AG04450 (cell line): ENCODE results near the gene FHAD1. TPM values are rescaled to one million over a fixed set of nuclear protein-coding genes. Genes with fewer than 3 reads are reported as not detected.

Experiments used
- CTCF ChIA-PET: fragments of 300-600, 350-600 bp; formaldehyde crosslinking; extraction: SDS; loops from one replicate; lab custom pipeline; 2022; ENCODE audit warnings: antibody characterized with exemption, inconsistent platforms; lab: Charles Lee
- POLR2A ChIA-PET: fragments of 350-600 bp; formaldehyde crosslinking; extraction: SDS; loops from one replicate; lab custom pipeline; 2021; ENCODE audit warnings: antibody characterized with exemption, inconsistent platforms; lab: Yijun Ruan, JAX
- DNase-seq: peaks from one replicate; pipeline ENCODE4 v3.0.0-alpha.2; 2011; ENCODE audit warnings: low read depth, low spot score
- H3K27ac ChIP-seq: one replicate; pipeline ENCODE4 v1.5.1; 2012; ENCODE audit warnings: low read depth, low read length, control low read depth
- H3K27me3 ChIP-seq: one replicate; pipeline ENCODE4 v1.6.0; 2012; ENCODE audit warnings: low read length; ENCODE audit not compliant: control insufficient read depth, insufficient read depth
- H3K4me3 ChIP-seq: 2 replicates; pipeline ENCODE4 v1.5.1; 2011; ENCODE audit warnings: mild to moderate bottlenecking, low read depth, low read length, control low read depth
- H3K9me3 ChIP-seq: 2 replicates; pipeline ENCODE4 v1.5.1; 2012; ENCODE audit warnings: low read length; ENCODE audit not compliant: control insufficient read depth, insufficient read depth
- CTCF ChIP-seq: IDR thresholded peaks from 2 replicates; pipeline ENCODE4 v1.5.1; 2011; ENCODE audit warnings: low read depth, low read length, control low read depth, inconsistent platforms
- polyA plus RNA-seq: library from polyadenylated mRNA; depleted of rRNA; stranded (reverse); fragments of >200 nt; gene quantifications from 2 replicates; pipeline ENCODE4 v1.2.3, GENCODE V29; 2011

FHAD1 gene
- polyA plus RNA-seq, 1 experiment, result 0.36 TPM

DNA sequence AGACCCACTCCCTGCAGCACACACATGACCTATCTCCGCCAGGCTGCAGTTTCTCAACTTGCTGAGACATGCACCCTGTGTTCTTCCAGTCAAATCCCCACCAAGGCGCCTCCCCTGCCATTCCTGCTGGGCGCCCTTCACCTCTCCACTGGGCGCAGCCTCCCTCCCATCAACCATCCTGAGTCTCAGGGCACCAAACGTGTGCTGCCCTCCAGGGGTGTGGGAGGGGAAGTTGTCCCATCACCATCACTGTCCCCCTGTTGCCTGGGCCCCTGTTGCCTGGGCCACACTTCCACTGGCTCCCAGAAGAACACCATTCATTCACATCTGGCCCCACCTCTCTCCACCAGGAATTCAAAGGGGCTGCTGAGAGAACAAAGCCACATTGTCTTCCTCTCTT lies 117.7 kb downstream of the FHAD1 start:
- POLR2A ChIA-PET, result no interaction called here
- no peak overlapping the region for H3K27ac ChIP-seq
- H3K9me3 ChIP-seq, result no peaks in the 10 kb centered on the region
- CTCF ChIA-PET, result no interaction called here
- no peak for TF ChIP-seq CTCF
- H3K27me3 ChIP-seq, result no peaks in the 10 kb centered on the region
- DNase-seq, result no peak
- H3K4me3 ChIP-seq, result no peak overlapping the region

DNA sequence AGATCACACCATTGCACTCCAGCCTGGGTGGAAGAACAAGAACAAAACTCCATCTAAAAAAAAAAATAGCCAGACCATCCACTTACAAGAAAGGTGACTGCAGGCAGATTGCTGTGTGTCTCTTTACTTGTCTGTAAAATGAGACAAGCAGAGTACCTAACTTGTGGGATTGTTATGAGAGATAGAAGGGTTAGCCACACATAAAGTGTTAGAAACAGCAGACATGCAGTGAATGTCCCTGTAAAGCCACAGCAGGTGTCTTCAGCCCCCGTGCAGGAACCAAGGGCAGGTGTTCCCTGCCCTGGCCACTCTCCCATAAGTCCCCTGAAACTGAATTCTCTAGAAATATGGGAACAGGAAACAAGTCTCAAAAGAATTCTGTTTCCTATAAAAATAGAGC lies 121.9 kb downstream of the FHAD1 start:
- DNase-seq, result no peak
- no peak overlapping the region for H3K4me3 ChIP-seq
- CTCF ChIA-PET, result no interaction called here
- no peak for TF ChIP-seq CTCF
- H3K9me3 ChIP-seq, result no peaks in the 10 kb centered on the region
- POLR2A ChIA-PET, result no interaction called here
- no peak overlapping the region for H3K27ac ChIP-seq
- H3K27me3 ChIP-seq, result no peaks in the 10 kb centered on the region

DNA sequence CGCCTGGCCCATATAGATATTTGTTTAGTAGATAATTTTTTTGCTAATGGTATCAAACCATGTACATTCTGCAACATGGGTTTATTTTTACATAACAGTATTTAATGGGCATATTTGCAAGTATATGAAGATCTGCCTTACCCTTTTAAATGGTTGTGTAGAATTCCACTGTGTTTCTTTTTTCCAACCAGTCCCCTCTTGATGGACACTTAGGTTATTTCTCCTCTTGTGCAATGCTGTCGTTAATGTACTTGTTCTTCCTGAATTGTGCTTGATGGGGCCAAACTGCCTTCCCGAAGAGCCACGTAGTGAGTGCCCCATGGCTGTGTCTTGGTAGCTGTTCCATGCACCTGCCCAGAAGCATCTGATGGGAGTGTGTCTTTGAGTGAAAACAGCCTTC lies 123.2 kb downstream of the FHAD1 start:
- H3K27me3 ChIP-seq, result no peaks in the 10 kb centered on the region
- CTCF ChIA-PET, result no interaction called here

DNA sequence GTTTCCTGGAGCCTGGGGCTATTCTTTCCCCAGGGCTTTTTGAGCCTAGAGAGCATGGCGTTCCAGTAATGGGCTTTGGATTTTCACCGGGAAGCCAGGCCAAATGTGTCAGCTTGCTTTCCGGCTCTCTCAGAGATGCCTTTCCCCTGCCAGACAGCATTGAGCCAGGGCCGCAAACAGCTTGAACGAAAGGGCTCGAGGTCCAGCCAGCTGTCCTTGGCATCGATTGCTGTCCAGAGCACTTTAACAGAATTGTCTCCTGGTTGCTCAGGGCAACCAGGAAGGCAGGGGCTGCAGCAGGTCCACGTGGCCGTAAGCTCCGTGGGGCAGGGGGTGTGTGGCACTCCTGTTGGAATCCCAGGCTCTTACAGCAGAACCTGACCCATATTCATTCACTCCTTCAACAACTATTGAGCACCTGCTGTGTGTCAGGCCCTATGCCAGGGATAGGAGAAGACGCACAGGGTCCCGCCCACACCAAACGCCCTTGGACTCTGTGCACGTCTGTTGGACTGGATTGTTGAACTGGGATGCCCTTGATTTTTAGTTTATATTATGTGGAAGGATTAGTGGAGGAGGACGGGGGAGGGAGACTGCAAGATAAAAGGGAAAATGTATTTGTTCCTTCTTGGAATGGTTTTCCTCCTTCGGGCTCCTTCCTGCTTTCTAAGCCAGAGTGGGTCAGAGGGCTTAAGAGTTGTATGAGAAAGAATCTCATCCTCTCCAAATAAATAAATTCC lies 123.9 kb downstream of the FHAD1 start:
- ChIA-PET CTCF (no interaction called here), POLR2A (no interaction called here)
- no peak for DNase-seq
- Histone ChIP-seq H3K27me3 (no peaks in the 10 kb centered on the region), H3K27ac (no peak overlapping the region), H3K9me3 (no peaks in the 10 kb centered on the region), H3K4me3 (no peak overlapping the region)
- TF ChIP-seq CTCF, result no peak

More for the DNA sequence above, 123.2 kb downstream of the FHAD1 start:
- DNase-seq, result no peak
- H3K9me3 ChIP-seq, result no peaks in the 10 kb centered on the region
- no peak for TF ChIP-seq CTCF
- H3K27ac ChIP-seq, result no peak overlapping the region
- POLR2A ChIA-PET, result no interaction called here
- H3K4me3 ChIP-seq, result no peak overlapping the region

DNA sequence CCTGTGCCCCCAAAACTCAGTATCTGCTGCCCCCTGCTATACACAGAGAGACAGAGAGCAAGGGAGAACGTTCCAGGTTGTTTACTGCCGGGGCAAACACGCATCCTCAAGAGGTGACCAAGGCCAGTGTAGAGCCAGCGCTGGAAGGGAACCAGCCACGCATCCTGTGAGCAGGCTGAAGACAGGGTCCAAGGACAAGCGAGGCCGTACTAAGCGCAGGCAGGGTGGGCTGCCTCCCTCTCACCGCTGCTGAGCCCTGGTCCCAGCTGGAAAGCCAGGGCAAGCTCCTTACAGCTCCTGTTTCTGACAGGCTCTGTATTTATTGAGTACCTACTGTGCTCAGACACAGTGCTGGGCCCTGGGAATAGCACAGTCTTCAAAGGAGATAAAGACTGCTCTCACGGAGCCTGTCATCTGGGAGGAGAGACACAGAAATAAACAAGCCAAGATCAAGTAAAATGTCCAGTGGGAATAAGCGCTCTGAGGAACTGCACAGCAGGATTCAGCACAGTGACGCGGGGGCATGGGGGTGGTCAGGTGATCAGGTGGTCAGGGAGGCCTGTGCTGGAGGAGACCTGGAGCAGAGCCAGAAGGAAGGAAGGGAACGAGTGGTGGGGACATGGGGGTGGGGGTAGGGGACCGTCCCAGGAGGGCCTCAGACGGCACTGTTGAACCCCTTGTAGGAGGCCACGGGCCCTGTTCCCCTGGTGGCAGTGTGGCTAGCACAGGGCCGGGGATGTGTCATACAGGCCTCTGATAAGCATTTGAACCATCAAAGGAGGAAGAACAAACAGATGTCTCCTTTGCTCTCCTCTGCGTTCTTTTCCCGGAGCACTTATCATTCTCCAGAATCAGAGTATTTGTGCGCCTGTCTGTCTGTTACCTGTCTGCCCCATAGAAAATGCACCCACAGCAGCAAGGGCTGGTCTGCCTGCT lies 124.9 kb downstream of the FHAD1 start:
- no peak overlapping the region for H3K4me3 ChIP-seq

More for the DNA sequence above, 124.9 kb downstream of the FHAD1 start:
- ChIA-PET CTCF (no interaction called here), POLR2A (no interaction called here)
- no peak for DNase-seq
- Histone ChIP-seq H3K27me3 (no peaks in the 10 kb centered on the region), H3K9me3 (no peaks in the 10 kb centered on the region), H3K27ac (peak overlapping the region; percentile 21)
- no peak for TF ChIP-seq CTCF
